Mesothelial cell of epicardium (in vitro differentiated cells): ENCODE measurements around the gene NME7. TPM values are rescaled to one million over a fixed set of nuclear protein-coding genes. Genes with fewer than 3 reads are reported as not detected.

ENCODE experiments used
- DNase-seq, 2 experiments: peaks; one replicate each; pipeline ENCODE4 v3.0.0; 2021; ENCODE audit warnings: low spot score in 2 of 2; ENCODE audit not compliant: unreplicated experiment in 2 of 2
- H3K27ac Mint-ChIP-seq: 2 replicates; pipeline ENCODE4 v1.8.0; 2021; ENCODE audit warnings: mixed read lengths
- H3K27me3 Mint-ChIP-seq: 2 replicates; pipeline ENCODE4 v1.8.0; 2021; ENCODE audit warnings: low read depth, mixed read lengths
- H3K36me3 Mint-ChIP-seq: 2 replicates; pipeline ENCODE4 v1.8.0; 2021; ENCODE audit warnings: mixed read lengths
- H3K4me1 Mint-ChIP-seq: 2 replicates; pipeline ENCODE4 v1.8.0; 2021; ENCODE audit warnings: mixed read lengths
- H3K4me3 Mint-ChIP-seq: 2 replicates; pipeline ENCODE4 v1.8.0; 2021; ENCODE audit warnings: mild to moderate bottlenecking, moderate library complexity, mixed read lengths
- H3K9me3 Mint-ChIP-seq: 2 replicates; pipeline ENCODE4 v1.8.0; 2021; ENCODE audit warnings: mixed read lengths
- total RNA-seq: library from RNA; stranded (reverse); gene quantifications from 3 replicates; pipeline ENCODE4 v1.2.1, GENCODE V29; 2021
- TF ChIP-seq, protein P1 (sequence below): fragments of 200-600 bp; sonication (generic); IDR thresholded peaks from one replicate; pipeline ENCODE4 v1.5.0; 2021; ENCODE audit warnings: antibody characterized with exemption; ENCODE audit not compliant: unreplicated experiment

The NME7 gene
- total RNA-seq, 1 donor from 2014 or later: 28.9 TPM

DNA sequence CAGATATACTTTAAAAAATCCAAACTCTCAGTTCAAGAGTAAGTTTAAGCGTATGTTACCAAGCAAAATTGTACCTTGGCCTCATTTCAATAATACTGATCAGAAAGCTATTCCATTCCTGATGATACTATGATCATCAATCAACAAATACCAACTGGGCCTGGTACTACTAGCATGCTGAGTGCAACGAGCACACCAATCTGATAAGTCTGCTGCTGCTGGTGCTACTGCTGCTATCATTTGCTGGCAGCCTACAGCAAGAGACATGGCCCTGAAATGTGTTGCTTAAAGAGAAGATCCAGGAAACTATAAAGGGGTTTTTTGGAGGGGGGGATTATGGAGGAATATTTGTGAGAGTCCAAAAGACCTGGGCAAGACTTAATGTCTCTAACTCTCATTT lies 39.7 kb downstream of the NME7 start:
- Mint-ChIP-seq H3K4me3 (no peak overlapping the region), H3K27me3 (no peaks in the 10 kb centered on the region), H3K9me3 (peaks cover 34% of the 10 kb centered on the region), H3K27ac (no peak overlapping the region), H3K4me1 (no peaks in the 10 kb centered on the region), H3K36me3 (peaks cover 19% of the 10 kb centered on the region)
- DNase-seq: no peak
- TF ChIP-seq, protein P1, sequence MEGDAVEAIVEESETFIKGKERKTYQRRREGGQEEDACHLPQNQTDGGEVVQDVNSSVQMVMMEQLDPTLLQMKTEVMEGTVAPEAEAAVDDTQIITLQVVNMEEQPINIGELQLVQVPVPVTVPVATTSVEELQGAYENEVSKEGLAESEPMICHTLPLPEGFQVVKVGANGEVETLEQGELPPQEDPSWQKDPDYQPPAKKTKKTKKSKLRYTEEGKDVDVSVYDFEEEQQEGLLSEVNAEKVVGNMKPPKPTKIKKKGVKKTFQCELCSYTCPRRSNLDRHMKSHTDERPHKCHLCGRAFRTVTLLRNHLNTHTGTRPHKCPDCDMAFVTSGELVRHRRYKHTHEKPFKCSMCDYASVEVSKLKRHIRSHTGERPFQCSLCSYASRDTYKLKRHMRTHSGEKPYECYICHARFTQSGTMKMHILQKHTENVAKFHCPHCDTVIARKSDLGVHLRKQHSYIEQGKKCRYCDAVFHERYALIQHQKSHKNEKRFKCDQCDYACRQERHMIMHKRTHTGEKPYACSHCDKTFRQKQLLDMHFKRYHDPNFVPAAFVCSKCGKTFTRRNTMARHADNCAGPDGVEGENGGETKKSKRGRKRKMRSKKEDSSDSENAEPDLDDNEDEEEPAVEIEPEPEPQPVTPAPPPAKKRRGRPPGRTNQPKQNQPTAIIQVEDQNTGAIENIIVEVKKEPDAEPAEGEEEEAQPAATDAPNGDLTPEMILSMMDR: no peak

DNA sequence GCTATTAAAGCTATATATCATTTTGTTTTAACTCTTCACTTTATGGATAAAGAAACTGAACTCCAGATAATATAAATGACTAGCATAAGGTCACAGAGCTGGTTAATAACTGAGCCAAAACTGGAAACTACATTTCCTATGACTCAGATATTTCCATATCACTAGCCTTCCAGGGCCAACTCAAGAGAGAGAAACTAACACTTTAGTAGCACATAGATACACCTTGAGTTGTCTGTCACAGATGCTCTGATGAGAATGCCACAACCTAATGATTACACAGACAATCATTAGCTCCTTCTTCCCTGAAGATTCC lies 40.7 kb downstream of the NME7 start:
- H3K4me3 Mint-ChIP-seq: no peak overlapping the region
- TF ChIP-seq, protein P1: no peak
- no peak for DNase-seq

DNA sequence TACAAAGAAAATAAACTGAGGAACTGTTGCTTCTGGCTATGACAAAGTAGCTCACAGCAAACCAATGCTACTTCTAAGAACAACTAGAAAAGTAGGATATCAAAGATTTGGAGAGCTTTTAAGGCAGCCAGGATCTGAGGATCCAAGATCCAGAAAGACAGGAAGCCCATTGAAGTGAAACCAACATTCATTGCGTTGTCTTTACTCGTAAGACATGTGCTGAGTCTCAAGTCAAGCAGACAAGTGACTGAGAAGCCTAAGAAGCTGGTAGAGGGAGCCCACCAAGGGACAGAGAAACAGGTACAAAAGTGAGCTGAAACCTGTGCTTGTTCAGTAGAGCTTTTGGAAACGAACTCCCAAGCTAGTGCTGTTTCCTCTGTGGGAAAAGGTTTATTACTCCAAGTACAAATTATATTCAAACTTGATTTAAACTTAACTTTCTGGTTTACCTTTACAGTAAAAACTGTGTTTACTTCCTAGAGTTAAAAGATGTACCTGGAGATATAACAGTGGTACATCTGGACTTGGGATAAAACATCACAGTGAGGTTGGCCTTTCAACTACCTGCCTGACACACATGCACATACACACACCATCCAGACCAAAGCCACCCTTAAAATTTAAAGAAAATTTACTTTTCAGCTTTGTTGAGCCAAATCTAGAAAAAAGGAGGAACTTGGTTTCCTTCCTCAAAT lies 41.2 kb downstream of the NME7 start:
- TF ChIP-seq, protein P1: no peak
- no peaks in the 10 kb centered on the region for H3K4me1 Mint-ChIP-seq

More for the DNA sequence above, 40.7 kb downstream of the NME7 start:
- peaks cover 15% of the 10 kb centered on the region for H3K36me3 Mint-ChIP-seq
- no peaks in the 10 kb centered on the region for H3K4me1 Mint-ChIP-seq
- H3K9me3 Mint-ChIP-seq: peaks cover 26% of the 10 kb centered on the region
- H3K27ac Mint-ChIP-seq: no peak overlapping the region
- H3K27me3 Mint-ChIP-seq: no peaks in the 10 kb centered on the region

DNA sequence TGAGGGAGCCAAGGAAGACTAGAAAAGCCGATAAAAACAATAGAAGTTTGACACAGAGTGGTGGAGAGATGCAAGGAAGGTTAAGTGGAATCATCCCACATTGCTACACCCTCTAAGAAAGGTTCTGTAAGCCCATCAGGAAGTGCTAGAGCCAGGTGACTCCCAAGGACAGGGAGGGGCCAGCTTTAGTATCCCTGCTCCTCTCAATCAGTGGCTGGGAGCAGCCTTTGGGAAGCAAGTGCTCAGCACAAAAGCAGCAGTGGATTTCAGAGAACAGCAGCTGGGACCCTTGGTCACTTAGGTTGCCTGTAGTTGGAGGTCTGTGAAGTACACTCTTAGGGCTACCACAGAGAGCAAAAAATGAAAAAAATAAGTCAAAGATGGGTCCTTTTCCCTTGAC lies 42.5 kb downstream of the NME7 start:
- Mint-ChIP-seq H3K27me3 (no peaks in the 10 kb centered on the region), H3K9me3 (peaks cover 11% of the 10 kb centered on the region), H3K36me3 (peaks cover 8% of the 10 kb centered on the region), H3K4me3 (no peak overlapping the region), H3K4me1 (no peaks in the 10 kb centered on the region), H3K27ac (no peak overlapping the region)
- TF ChIP-seq, protein P1: no peak
- DNase-seq: no peak

More for the DNA sequence above, 41.2 kb downstream of the NME7 start:
- peaks cover 15% of the 10 kb centered on the region for H3K36me3 Mint-ChIP-seq
- peaks cover 21% of the 10 kb centered on the region for H3K9me3 Mint-ChIP-seq
- H3K4me3 Mint-ChIP-seq: no peak overlapping the region
- no peak for DNase-seq
- H3K27me3 Mint-ChIP-seq: no peaks in the 10 kb centered on the region
- no peak overlapping the region for H3K27ac Mint-ChIP-seq

DNA sequence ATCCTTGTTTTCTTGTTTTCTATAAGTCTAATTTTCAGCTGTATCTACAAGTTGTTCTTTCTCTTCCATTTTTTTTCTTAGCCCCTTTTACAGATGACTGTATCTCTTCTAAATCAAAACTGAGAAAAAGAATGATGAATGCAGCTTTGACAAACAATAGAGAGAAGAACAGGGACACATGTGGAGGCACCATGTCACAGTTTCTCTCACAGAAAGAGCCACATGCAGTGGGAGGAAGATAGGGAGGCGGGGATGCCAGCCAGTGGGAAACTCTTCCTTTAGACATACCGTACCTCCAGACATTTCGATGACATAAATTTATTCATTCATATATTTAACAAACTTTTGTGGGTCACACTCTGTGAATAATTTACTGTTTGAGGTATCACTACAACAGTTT lies 45.5 kb downstream of the NME7 start:
- Mint-ChIP-seq H3K36me3 (no peaks in the 10 kb centered on the region), H3K9me3 (no peaks in the 10 kb centered on the region), H3K27me3 (no peaks in the 10 kb centered on the region), H3K4me3 (no peak overlapping the region), H3K27ac (no peak overlapping the region), H3K4me1 (no peaks in the 10 kb centered on the region)
- no peak for DNase-seq
- TF ChIP-seq, protein P1: no peak

DNA sequence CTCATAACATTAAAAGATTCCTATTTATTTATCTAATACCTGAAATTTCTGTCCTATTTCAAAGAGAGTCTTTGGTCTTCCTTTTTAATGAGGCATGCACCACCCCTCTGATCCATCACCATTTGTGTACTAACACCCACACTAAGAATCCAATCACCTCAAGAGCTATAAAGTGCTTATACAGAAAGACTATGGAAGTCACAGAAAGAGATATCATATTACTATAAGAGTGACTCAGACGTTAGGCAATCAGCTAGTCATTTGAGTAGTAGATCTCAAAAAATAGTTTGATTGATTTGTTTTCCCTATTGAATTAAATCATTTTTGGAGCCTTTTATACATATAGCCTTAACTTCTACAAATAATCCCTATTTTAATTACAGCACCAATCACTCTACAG lies 46.1 kb downstream of the NME7 start:
- TF ChIP-seq, protein P1: no peak
- no peaks in the 10 kb centered on the region for H3K27me3 Mint-ChIP-seq
- no peaks in the 10 kb centered on the region for H3K36me3 Mint-ChIP-seq
- no peak overlapping the region for H3K4me3 Mint-ChIP-seq
- no peaks in the 10 kb centered on the region for H3K9me3 Mint-ChIP-seq
- DNase-seq: no peak
- H3K4me1 Mint-ChIP-seq: no peaks in the 10 kb centered on the region
- no peak overlapping the region for H3K27ac Mint-ChIP-seq
